GM19193 (cell line): Measurements from ENCODE around the gene ADCY5.

ENCODE experiments used
- POLR2A ChIP-seq: IDR thresholded peaks from 4 replicates; pipeline ENCODE4 v1.6.1; 2011; ENCODE audit not compliant: insufficient read depth, insufficient read length; ENCODE audit errors: extremely low read depth

ADCY5 gene

GRCh38 chr3:123446210-123446609 lies 2.7 kb downstream of the ADCY5 start:
- TF ChIP-seq POLR2A: no peak

DNA sequence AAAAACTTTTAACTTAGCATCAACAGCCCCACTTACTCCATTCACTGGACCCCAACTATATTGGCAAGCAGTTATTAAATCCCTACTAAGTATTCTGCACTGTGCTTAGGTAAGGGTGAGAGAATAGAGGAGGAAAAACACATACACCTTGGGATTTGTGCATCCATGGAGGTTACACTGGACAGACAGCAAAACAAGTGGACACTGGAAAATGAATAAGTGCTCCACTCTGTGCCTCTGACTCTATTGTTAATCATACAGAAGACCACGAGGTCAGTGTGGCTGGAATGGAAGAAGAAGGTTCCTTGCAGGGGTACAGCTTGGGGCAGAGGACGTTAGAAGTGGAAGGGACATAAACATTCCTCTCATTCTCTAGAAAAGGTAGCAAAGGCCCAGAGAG lies 3.2 kb downstream of the ADCY5 start:
- no peak for TF ChIP-seq POLR2A

DNA sequence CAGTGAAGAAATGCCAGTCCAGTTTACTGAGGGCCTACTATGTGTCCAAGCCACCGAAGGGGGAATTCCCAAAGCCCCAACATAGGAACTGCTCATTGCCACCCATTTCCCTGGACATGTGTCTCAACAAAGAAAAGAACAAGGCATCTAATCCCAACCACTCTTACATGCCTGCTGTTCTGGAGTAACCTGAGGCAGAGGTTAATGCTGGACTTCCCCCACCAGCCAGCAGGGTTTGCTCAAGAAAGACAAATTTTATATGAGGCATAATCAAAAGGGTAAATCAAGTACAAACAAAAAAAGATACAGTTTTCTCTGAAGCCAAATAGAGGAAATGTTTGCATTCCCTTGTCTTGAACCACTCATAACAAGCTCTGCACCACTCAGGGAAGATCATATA lies 4.1 kb downstream of the ADCY5 start:
- TF ChIP-seq POLR2A: no peak

GRCh38 chr3:123444023-123444422 lies 4.9 kb downstream of the ADCY5 start:
- TF ChIP-seq POLR2A: no peak

DNA sequence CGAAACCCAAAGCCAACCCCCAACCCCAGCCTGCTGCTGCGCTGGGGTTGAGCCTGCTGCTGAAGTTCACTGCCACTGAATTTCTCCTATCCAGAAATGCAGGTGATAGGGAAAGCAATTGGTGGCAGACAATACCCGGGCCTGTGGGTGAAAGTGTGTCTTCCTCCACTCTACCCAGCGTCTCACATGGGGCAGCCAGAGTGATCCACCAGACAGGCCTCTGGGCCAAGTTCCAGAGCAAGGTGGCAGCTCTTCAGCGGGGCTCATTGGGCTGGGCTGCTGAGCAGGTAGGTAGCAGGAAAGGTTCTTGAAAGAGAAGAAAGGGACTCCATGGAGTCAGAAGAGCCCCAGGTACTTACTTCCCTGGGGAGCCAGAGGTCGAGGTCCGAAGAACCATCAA lies 6.0 kb downstream of the ADCY5 start:
- no peak for TF ChIP-seq POLR2A

DNA sequence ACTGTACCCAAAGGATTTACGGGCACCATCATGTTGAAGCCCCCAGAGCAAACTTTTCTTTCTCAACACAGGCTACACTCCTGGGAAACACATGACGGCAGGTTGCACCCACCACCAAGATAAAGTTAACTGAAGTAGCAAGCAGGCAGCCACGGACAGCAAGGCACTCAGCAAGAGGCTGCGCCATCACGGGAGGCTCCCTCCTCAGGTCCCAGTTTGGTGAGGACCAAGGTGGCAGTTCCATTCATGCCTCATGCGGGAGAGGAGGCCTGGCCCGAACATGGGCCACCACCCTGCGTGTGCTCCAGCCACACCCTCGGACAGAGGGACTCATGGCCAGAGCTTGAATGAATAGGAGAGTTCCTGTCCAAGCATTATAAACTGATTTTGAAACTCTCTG lies 6.8 kb downstream of the ADCY5 start:
- TF ChIP-seq POLR2A: no peak

- TF ChIP-seq POLR2A: no peak
Observed at GRCh38 chr3:123439806-123440580, 8.9 kb downstream of the ADCY5 start.

GRCh38 chr3:123432832-123433523 lies 15.9 kb downstream of the ADCY5 start:
- no peak for TF ChIP-seq POLR2A

GRCh38 chr3:123431658-123432324 lies 17.1 kb downstream of the ADCY5 start:
- no peak for TF ChIP-seq POLR2A

- TF ChIP-seq POLR2A: no peak
Observed at GRCh38 chr3:123431007-123431657, 17.8 kb downstream of the ADCY5 start.

GRCh38 chr3:123430266-123430665 lies 18.6 kb downstream of the ADCY5 start:
- TF ChIP-seq POLR2A: no peak

- TF ChIP-seq POLR2A: no peak
Observed at GRCh38 chr3:123429362-123430125, 19.3 kb downstream of the ADCY5 start.

- TF ChIP-seq POLR2A: no peak
Observed at GRCh38 chr3:123424999-123425712, 23.7 kb downstream of the ADCY5 start.
